MM.1S (cell line): Measurements from ENCODE around the gene DHRS11.

ENCODE experiments used
- DNase-seq: peaks from one replicate; pipeline ENCODE4 v3.0.0-alpha.2; 2015
- H2AFZ ChIP-seq: fragments of 300-600 bp; sonication (generic); 2 replicates; pipeline ENCODE4 v1.6.0; 2016; ENCODE audit warnings: antibody characterized with exemption, low read length
- H3F3A ChIP-seq: fragments of 300-600 bp; sonication (generic); 2 replicates; pipeline ENCODE4 v1.6.1; 2016; ENCODE audit warnings: mild to moderate bottlenecking, antibody characterized with exemption, low read length, moderate library complexity, mixed read lengths; ENCODE audit not compliant: insufficient read depth
- H3K27ac ChIP-seq: fragments of 300-600 bp; sonication (generic); 2 replicates; pipeline ENCODE4 v1.5.1; 2016; ENCODE audit warnings: mild to moderate bottlenecking, low read length
- H3K27me3 ChIP-seq: fragments of 300-600 bp; sonication (generic); replicated peaks from 2 replicates; pipeline ENCODE4 v1.6.0; 2016; ENCODE audit warnings: low read length; ENCODE audit not compliant: insufficient read depth
- H3K36me3 ChIP-seq: fragments of 300-600 bp; sonication (generic); replicated peaks from 2 replicates; pipeline ENCODE4 v1.6.1; 2016; ENCODE audit warnings: mild to moderate bottlenecking, low read length, mixed read lengths; ENCODE audit not compliant: insufficient read depth
- H3K4me1 ChIP-seq: fragments of 300-600 bp; sonication (generic); 2 replicates; pipeline ENCODE4 v1.6.1; 2016; ENCODE audit warnings: low read length, mixed read lengths
- H3K4me2 ChIP-seq: fragments of 300-600 bp; sonication (generic); 2 replicates; pipeline ENCODE4 v1.6.0; 2016; ENCODE audit warnings: low read depth, low read length
- H3K4me3 ChIP-seq: fragments of 300-600 bp; sonication (generic); 2 replicates; pipeline ENCODE4 v1.5.1; 2016; ENCODE audit warnings: low read length, mixed read lengths
- H3K79me2 ChIP-seq: fragments of 300-600 bp; sonication (generic); 2 replicates; pipeline ENCODE4 v1.6.1; 2016; ENCODE audit warnings: mixed run types, low read length, mixed read lengths
- H3K9ac ChIP-seq: fragments of 300-600 bp; sonication (generic); 2 replicates; pipeline ENCODE4 v1.6.1; 2016; ENCODE audit warnings: low read length, mixed read lengths
- H3K9me2 ChIP-seq: fragments of 300-600 bp; sonication (generic); replicated peaks from 2 replicates; pipeline ENCODE4 v1.6.1; 2016; ENCODE audit warnings: mild to moderate bottlenecking, low read length, mixed read lengths; ENCODE audit not compliant: insufficient read depth
- H3K9me3 ChIP-seq: fragments of 300-600 bp; sonication (generic); replicated peaks from 2 replicates; pipeline ENCODE4 v1.6.1; 2016; ENCODE audit warnings: mild to moderate bottlenecking, low read length, mixed read lengths; ENCODE audit not compliant: insufficient read depth
- H4K20me1 ChIP-seq: fragments of 300-600 bp; sonication (generic); 2 replicates; pipeline ENCODE4 v1.6.1; 2016; ENCODE audit warnings: mild to moderate bottlenecking, low read length, moderate library complexity, mixed read lengths; ENCODE audit not compliant: insufficient read depth
- CTCF ChIP-seq: fragments of 300-600 bp; sonication (generic); IDR thresholded peaks from 2 replicates; pipeline ENCODE4 v1.5.1; 2016; ENCODE audit warnings: antibody characterized with exemption, low read length, mixed read lengths
- EZH2 ChIP-seq: fragments of 300-600 bp; sonication (generic); optimal IDR thresholded peaks from 2 replicates; pipeline ENCODE3; 2017; ENCODE audit warnings: low read depth, mild to moderate bottlenecking, antibody characterized with exemption, low read length, mixed read lengths
- EZH2phosphoT487 ChIP-seq: fragments of 300-600 bp; sonication (generic); IDR thresholded peaks from 2 replicates; pipeline ENCODE4 v1.6.1; 2018; ENCODE audit warnings: antibody characterized with exemption, low read length

DHRS11 gene

GRCh38 chr17:36600465-36600864 lies 8.8 kb downstream of the DHRS11 start:
- Histone ChIP-seq H3K9ac (peak overlapping the region; percentile 81; the same call in 1 of the 2 replicates), H3K4me3 (peak overlapping the region; percentile 83), H2AFZ (peak overlapping the region; percentile 80)

GRCh38 chr17:36600936-36601302 lies 9.2 kb downstream of the DHRS11 start:
- H3K4me2 ChIP-seq = peak overlapping the region; percentile 99
- peak overlapping the region; percentile 83 for H3K4me3 ChIP-seq
- no peaks in the 10 kb centered on the region for H4K20me1 ChIP-seq
- H3K9ac ChIP-seq = peak overlapping the region; percentile 81; the same call in 1 of the 2 replicates
- 0 out of 2 replicates have a peak overlapping the region, but pooled peaks have one; percentile 1 for H3K27ac ChIP-seq
- peaks cover 29% of the 10 kb centered on the region for H3K79me2 ChIP-seq
- no peaks in the 10 kb centered on the region for H3K9me2 ChIP-seq
- H3K36me3 ChIP-seq = no peaks in the 10 kb centered on the region
- DNase-seq = peak; percentile 15
- H3K4me1 ChIP-seq = peaks cover 7% of the 10 kb centered on the region
- no peaks in the 10 kb centered on the region for H3K27me3 ChIP-seq
- H3F3A ChIP-seq = no peaks in the 10 kb centered on the region
- peak overlapping the region; percentile 80 for H2AFZ ChIP-seq
- TF ChIP-seq EZH2 = no peak
- TF ChIP-seq EZH2phosphoT487 = no peak
- TF ChIP-seq CTCF = no peak
- no peaks in the 10 kb centered on the region for H3K9me3 ChIP-seq

More at GRCh38 chr17:36600465-36600864, 8.8 kb downstream of the DHRS11 start:
- H3K9me2 ChIP-seq = no peaks in the 10 kb centered on the region
- H3K79me2 ChIP-seq = peaks cover 24% of the 10 kb centered on the region
- peak overlapping the region; percentile 99 for H3K4me2 ChIP-seq
- H3K9me3 ChIP-seq = no peaks in the 10 kb centered on the region
- no peak for DNase-seq
- H3F3A ChIP-seq = no peaks in the 10 kb centered on the region
- no peaks in the 10 kb centered on the region for H3K27me3 ChIP-seq
- no peak overlapping the region for H3K27ac ChIP-seq
- TF ChIP-seq EZH2phosphoT487 (no peak), CTCF (no peak), EZH2 (no peak)
- no peaks in the 10 kb centered on the region for H4K20me1 ChIP-seq
- peaks cover 7% of the 10 kb centered on the region for H3K4me1 ChIP-seq
- H3K36me3 ChIP-seq = no peaks in the 10 kb centered on the region

- DNase-seq = peak; percentile 92
- Histone ChIP-seq H3K27me3 (no peaks in the 10 kb centered on the region), H3K4me1 (peaks cover 7% of the 10 kb centered on the region), H3K9me2 (no peaks in the 10 kb centered on the region), H3K9me3 (no peaks in the 10 kb centered on the region), H4K20me1 (no peaks in the 10 kb centered on the region), H3K27ac (peak within 1 kb of the TSS; percentile 50; the same call in 1 of the 2 replicates), H3K4me2 (peak within 1 kb of the TSS; percentile 99), H3K36me3 (no peaks in the 10 kb centered on the region), H3K4me3 (peak within 1 kb of the TSS; percentile 83), H3K9ac (peak within 1 kb of the TSS; percentile 81), H2AFZ (peak within 1 kb of the TSS; percentile 80), H3K79me2 (peaks cover 31% of the 10 kb centered on the region), H3F3A (no peaks in the 10 kb centered on the region)
- TF ChIP-seq CTCF (0 out of 2 replicates have a peak, but pooled peaks have one; percentile 5), EZH2 (no peak), EZH2phosphoT487 (no peak)
Measured at GRCh38 chr17:36601303-36602029, 9.8 kb downstream of the DHRS11 start, which contains the start of gene MRM1. Gene MRM1, plus strand, starts transcription at chr17:36601583. Its CDS starts 228 bp downstream, at chr17:36601811.
